ENCODE measurements around the gene PTPRN2.
A peak's percentile ranks its signal among the peaks of the same experiment; 100 is the strongest.
"Not testable (repeated sequence)": the region's sequence is repeated elsewhere in the genome, so short reads cannot be mapped to it uniquely, and the experiment has no call there.

PTPRN2 gene

DNA sequence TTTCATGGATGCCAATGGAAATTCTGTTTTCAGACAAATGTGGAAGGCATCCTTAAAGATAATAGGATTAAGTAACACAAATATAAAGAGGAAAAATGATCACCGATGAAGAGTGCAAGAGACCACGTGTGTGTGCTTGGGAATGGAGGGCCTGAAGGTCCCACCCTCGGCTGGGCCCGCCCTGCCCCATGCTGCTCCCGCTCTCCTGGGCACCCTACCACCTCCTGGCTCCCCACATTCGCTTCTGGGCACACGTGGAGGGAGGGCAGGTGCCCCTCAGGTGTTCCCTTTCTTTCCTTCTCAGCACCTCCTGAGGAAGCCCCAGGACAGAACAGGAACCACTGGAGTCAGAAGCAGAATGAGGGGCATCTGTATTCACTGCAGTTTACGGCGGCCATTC, 883.3 kb downstream of the PTPRN2 start:
- DNase-seq: no peak

DNA sequence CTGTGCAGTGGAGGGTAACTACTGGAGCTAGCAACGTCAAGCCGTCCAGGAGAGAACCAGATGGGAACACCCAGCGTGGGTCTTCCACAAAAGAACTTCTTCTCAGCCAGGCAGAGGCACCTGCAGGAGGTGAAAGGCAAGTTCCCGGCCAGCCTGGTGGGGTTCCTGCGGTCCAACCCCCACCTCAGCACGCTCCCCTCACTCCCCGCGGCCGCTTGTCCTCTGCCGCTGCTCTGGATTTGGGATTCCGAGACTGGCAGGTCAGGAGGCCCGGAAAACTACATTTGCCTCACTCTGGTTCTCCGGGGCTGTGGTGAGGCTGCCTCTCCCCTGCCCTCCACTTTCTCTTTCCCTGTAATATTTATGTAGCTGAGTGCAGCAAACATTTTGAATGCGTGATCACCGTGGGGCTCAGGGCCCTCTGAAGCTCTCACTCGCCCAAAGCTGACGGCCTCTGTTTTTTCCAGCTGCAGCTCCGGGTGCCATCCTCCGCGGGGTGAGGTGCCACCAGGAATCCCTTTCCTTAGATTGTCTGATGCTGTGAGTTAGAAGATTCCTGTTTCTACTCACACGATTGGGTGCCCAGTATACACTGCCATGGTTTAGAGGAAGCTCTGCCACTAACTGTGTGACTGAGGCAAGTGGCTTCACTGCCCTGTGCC, 884.0 kb downstream of the PTPRN2 start:
- DNase-seq: no peak

DNA sequence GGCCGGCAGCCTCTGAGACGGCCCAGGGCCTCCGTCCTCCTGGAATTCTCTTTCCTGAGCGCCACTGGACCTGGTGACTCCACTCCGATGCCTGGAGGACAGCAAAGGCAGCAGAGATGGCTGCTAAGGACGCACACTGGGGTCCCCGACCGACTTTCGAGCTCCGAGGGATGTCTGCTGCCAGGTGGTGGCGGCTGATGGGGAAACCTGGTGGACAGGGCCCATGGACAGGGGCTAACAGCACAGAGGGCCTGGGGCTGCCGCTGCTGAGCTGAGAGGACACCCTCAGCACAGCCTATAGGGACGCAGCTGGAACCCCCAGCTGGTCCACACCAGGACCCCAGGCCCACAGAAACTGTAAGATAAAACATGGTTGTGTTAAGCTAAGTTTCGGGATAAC, 884.5 kb downstream of the PTPRN2 start:
- no peak for DNase-seq

DNA sequence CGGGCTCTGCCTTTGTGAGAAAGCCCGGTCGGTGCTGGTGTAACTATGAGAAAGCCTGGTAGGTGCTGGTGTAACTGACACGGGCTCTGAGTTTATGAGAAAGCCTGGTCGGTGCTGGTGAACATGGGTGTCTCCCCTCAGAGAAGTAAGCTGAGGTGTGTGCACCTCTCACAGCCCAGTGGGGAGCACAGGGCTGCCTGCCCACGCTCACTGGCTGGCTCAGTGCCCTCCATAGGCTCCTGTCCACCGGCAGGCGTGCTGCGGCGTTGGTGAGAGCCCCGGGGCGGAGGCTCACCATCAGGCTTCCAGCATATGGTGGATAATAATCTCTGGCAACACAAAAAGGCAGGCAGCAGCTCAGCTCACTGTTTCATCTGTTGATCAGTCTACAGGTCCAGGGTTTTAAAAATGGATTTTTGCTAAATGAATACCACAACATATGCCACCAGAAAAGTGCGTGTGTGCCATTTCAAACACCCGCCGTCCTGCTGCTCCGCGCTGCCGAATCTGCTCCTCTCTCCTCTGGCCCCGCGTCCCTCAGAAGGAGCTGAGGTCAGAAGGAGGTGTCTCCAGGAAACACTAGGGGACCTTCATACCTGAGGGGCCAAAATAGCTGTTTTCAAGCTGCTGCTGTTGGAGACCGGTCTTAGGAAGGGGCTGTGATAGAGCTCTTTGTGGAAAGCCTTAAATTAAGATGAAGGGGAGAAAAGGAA, 885.2 kb downstream of the PTPRN2 start:
- no peak for DNase-seq

GRCh38 chr7:157701395-157702180, 886.0 kb downstream of the PTPRN2 start:
- DNase-seq: not testable (repeated sequence)

DNA sequence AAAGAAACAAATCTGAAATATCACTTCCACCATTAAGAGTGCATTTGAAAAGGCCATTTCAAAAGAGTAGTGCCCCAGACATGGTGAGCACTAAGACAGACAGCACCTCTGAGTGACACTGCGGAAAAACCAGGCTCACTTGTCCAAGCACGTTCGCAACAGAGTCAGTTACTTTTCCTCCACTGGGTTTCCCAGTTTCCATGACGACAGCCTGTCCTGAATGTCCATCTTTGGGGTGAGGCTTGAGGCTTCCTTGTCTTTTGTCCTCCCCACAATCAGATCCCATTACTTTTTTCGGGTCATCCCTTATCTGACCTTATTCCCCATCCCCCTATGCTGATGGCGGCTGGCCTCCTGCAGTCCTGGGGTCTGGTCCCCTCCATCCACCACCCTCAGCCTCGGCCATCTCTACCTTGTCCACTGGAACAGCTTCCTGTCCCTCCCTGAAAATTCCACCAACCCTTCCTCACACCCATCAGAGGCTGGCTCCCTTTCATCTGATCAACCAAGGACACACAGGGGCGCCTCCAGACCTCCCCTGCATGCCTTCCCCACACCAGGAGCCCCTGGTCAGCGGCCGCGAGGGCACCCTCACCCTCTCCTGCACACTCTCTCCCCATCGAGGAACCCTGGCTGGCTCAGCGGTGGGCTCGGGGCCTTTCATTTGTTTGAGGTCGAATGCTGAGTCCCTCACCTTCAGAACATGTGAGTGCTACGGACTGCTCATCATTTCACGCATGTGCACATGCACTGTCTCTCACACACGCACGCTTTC, 887.2 kb downstream of the PTPRN2 start:
- no peak for DNase-seq

DNA sequence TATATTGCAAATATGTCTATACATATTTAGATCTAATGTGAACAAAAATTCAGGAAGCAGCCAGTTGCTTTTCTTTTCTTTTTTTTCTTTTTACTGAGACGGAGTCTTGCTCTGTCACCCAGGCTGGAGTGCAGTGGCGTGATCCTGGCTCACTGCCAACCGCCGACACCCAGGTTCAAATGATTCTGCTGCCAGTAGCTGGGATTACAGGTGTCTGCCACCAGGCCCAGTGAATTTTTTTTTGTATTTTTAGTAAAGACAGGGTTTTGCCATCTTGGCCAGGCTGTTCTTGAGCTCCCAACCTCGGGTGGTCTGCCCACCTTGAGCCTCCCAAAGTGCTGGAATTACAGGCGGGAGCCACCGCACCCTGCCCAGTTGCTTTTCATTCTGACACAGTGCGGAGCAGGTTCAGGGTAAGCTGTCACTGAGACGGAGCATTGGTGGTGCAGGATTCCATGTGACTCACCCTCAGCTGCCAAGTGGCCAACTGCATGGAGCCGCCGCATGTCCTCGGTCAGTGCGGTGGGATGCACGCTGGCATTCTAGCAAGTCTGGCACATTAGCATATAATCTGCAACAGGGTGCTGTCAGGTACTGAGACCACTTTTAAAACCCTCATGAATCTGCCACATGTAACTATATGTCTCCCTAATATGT, 888.1 kb downstream of the PTPRN2 start:
- no peak for DNase-seq

- DNase-seq: not testable (repeated sequence)
Measured at GRCh38 chr7:157697287-157697686, 890.3 kb downstream of the PTPRN2 start.

- not testable (repeated sequence) for DNase-seq
Measured at GRCh38 chr7:157695609-157696008, 892.0 kb downstream of the PTPRN2 start.

GRCh38 chr7:157694376-157694665, 893.3 kb downstream of the PTPRN2 start:
- no peak for DNase-seq

DNA sequence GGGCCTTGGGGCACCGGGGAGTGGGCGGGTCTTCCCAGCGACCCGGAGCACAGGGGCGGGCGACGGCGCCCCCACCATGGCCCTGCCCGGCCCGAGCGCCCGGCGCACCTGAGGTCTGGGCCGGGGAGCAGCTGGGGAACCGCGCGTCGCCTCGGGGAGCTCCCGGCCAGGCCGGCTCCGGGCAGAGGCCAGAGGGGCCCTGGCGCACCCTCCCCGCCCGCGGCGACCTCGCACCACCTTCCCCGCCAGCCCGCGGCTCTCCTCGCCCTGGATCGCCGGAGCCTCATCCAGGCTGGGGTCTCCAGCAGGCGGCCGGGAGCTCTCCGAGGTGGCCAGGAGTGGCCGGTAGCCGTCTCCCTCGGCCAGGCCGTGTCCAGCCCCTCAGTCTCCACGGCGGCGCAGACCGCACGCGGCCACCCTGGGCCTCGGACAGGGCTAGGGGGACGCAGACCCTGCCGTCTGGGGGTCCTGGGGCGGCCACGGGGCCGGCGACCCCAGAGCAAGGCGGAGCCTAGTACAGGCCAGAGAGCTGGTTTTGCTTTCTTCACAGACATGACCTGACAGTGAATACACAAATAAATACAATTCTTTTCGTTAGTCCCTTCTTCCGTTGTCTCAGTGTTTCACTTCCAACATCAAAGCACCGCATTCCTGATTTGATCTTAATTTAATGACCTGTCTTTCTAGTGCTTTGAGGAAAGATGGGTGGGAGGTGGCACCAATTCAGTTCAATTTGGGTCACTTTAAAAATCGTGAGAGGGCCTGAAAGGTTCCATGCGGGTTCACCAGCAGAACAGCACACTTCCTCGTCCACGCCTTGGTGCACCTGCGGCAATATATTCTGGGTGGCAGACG, 893.9 kb downstream of the PTPRN2 start:
- no peak for DNase-seq

DNA sequence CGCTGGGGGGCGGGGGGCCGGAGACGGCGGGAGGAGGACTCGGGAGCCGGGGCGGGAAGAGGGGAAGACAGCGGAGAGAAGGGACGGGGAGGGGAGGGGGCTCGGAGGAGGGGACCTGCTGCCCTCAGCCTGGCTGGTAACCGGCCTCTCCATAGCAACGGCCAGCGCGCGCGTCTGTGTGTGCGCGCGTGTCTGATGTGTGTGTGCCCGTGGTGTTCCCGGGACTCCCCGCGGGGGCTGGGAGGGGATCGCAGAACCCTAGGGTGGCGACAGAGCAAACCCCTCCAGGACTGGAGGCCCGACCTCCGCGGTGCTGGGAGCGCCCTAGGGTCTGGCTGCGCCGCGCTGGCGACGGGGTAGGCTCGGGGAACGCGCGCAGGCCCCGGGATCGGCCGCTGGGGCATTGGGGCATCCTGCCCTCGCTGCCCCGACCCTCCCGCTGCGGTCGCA, 894.5 kb downstream of the PTPRN2 start:
- no peak for DNase-seq

DNA sequence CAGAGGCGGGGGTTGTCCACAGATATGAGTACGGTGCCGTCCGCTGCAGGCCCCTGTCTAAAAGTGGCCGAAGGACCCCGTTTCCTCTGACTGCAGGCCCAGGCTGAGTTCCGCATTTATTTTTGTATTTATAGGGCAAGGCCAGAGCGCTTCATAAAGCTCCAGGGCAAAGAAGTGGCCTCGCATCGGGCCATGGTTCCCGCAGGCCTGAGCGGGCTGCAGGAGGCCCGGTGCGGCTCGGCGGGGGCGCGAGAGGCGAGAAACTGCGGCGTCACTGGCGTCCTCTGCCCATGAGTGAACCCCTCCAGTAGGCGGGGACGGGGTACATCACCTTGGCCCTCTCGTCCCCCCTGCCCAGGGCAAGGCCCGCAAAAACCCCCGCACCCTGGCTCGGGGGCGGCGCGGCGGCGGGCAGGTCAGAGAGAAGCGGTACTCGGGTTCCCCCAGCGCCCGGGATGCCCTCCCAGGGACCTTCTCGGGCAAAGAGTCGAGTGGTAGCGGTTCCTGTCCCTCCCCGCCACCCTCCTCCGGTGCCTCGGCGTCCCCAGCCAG, 895.1 kb downstream of the PTPRN2 start:
- DNase-seq: no peak

DNA sequence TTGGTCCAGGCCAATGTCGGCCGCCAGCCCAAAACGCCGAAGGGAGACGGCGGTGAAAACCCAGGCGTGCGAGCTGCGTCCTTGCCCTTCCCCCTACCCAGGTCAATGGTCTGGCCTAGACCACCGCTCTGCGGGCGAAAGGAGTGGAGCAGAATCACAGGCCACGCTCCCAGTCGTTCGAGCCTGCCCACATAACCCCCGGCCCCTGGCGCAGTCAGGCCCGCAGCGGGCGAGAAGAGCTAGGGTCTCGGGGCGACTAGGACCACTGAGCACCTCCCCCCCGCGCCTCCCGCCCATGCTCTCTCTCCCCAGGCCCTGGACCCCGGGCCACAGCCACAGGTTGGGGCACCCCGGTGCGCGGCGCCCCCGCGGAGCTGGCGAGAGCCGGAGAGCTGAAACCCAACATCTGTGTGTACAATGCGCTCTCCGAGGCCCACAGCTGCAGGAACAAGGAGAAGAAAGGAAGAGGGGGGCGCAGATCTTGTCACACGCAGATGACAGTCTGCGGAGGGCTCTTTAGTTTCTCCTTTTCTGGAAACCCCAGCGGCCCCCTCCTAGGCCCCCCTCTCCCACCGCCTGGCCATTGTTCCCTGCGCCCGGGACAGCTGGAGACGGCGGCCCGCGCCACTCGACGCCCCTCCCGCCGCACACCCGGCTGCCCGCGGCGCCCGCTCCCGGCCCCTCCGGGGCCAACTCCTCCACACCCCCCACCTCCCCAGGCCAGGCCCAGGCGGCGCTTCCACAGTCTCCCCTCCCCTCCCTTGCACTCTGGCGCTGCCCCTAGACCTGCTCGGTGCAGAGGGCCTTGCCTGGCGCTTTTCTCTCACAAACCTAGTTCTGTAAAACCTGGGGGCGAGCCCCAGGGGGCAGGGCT, 895.8 kb downstream of the PTPRN2 start:
- peak in 1 of 2 experiments; percentile 35 for DNase-seq

GRCh38 chr7:157690833-157691585, 896.6 kb downstream of the PTPRN2 start:
- no peak for DNase-seq

- peak in 1 of 2 experiments; percentile 38 for DNase-seq
Measured at GRCh38 chr7:157690058-157690832, 897.4 kb downstream of the PTPRN2 start.

GRCh38 chr7:157689269-157690057, 898.2 kb downstream of the PTPRN2 start:
- no peak for DNase-seq
